OCI-LY7 (cell line): ENCODE measurements around the gene DTX3. TPM values are rescaled to one million over a fixed set of nuclear protein-coding genes. Genes with fewer than 3 reads are reported as not detected.

Experiments
- BruUV-seq: library from RNA; stranded (reverse); fragments of 400-500 nt; replicated peaks from 2 replicates; lab custom pipeline; 2021; lab: Mats Ljungman, UMichigan
- CTCF ChIA-PET: fragments of 300-600 bp; sonication (Branson Sonifier 250); formaldehyde crosslinking; loops from one replicate; lab custom pipeline; 2022; ENCODE audit warnings: antibody characterized with exemption; ENCODE audit not compliant: unreplicated experiment; lab: Charles Lee
- POLR2A ChIA-PET: fragments of 300-600 bp; sonication (Branson Sonifier 250); formaldehyde crosslinking; loops from one replicate; lab custom pipeline; 2022; ENCODE audit warnings: antibody characterized with exemption; lab: Charles Lee
- DNase-seq: peaks from one replicate; pipeline ENCODE4 v3.0.0-alpha.2; 2015; ENCODE audit warnings: low spot score
- H2AFZ ChIP-seq: fragments of 200-600 bp; sonication (generic), shearing (Covaris generic); 2 replicates; pipeline ENCODE4 v1.6.1; 2014; ENCODE audit warnings: mild to moderate bottlenecking, antibody characterized with exemption, low read length, moderate library complexity
- H3K27ac ChIP-seq: fragments of 200-600 bp; sonication (generic); 2 replicates; pipeline ENCODE4 v1.5.1; 2014; ENCODE audit warnings: mixed run types, low read depth, mild to moderate bottlenecking, moderate library complexity, low read length, inconsistent platforms; ENCODE audit not compliant: poor library complexity, severe bottlenecking
- H3K36me3 ChIP-seq: fragments of 200-600 bp; sonication (generic); 2 replicates; pipeline ENCODE4 v1.6.1; 2014; ENCODE audit warnings: mild to moderate bottlenecking, antibody characterized with exemption, low read length, moderate library complexity, mixed read lengths; ENCODE audit not compliant: insufficient read depth
- H3K4me1 ChIP-seq: fragments of 200-600 bp; sonication (generic); 2 replicates; pipeline ENCODE4 v1.5.1; 2014; ENCODE audit warnings: mild to moderate bottlenecking, low read length; ENCODE audit not compliant: insufficient read depth, poor library complexity, severe bottlenecking
- H3K4me2 ChIP-seq: fragments of 200-600 bp; sonication (generic); 2 replicates; pipeline ENCODE4 v1.6.1; 2014; ENCODE audit warnings: mild to moderate bottlenecking, low read length
- H3K4me3 ChIP-seq: fragments of 200-600 bp; sonication (generic); 2 replicates; pipeline ENCODE4 v1.5.1; 2014; ENCODE audit warnings: mild to moderate bottlenecking, low read depth, low read length; ENCODE audit not compliant: poor library complexity, severe bottlenecking
- H3K79me2 ChIP-seq: fragments of 200-600 bp; sonication (generic); 2 replicates; pipeline ENCODE4 v1.6.1; 2016; ENCODE audit warnings: low read depth, mild to moderate bottlenecking, low read length, moderate library complexity, mixed read lengths; ENCODE audit not compliant: insufficient read depth
- H3K9me2 ChIP-seq: fragments of 200-600 bp; sonication (generic); 2 replicates; pipeline ENCODE4 v1.6.1; 2016; ENCODE audit warnings: mild to moderate bottlenecking, low read length, mixed read lengths; ENCODE audit not compliant: insufficient read depth
- H3K9me3 ChIP-seq: fragments of 200-600 bp; sonication (generic); 2 replicates; pipeline ENCODE4 v1.6.1; 2014; ENCODE audit warnings: mild to moderate bottlenecking, mixed run types, low read length, mixed read lengths
- H4K20me1 ChIP-seq: fragments of 200-600 bp; sonication (generic); 2 replicates; pipeline ENCODE4 v1.6.1; 2014; ENCODE audit warnings: mild to moderate bottlenecking, antibody characterized with exemption, low read length, moderate library complexity, mixed read lengths; ENCODE audit not compliant: insufficient read depth
- EZH2phosphoT487 ChIP-seq: fragments of 200-600 bp; sonication (generic); IDR thresholded peaks from 2 replicates; pipeline ENCODE4 v1.6.1; 2018; ENCODE audit warnings: low read depth, borderline replicate concordance, mild to moderate bottlenecking, mixed run types, antibody characterized with exemption, low read length, moderate library complexity, mixed read lengths
- intact Hi-C: fragments of 100-400 bp; cut with micrococcal nuclease; formaldehyde crosslinking; loops from one replicate; pipeline ENCODE4 v1.10.0; 2022; ENCODE audit not compliant: unreplicated experiment
- total RNA-seq, 2 experiments: library from RNA; depleted of rRNA in 1 of 2; stranded (reverse); fragments of >200 nt in 1 of 2; shearing (Covaris generic) in 1 of 2; gene quantifications; 2 replicates each; pipeline ENCODE4 v1.2.3, GENCODE V29; 2014 to 2022
- TF ChIP-seq, protein P1 (sequence below): fragments of 200-600 bp; sonication (generic); conservative IDR thresholded peaks from 2 replicates; pipeline ENCODE4 v1.5.1; 2014; ENCODE audit warnings: mild to moderate bottlenecking, antibody characterized with exemption, low read length, moderate library complexity, mixed read lengths

Gene DTX3
- total RNA-seq, 2 experiments from 2014 or later, result not detected

DNA sequence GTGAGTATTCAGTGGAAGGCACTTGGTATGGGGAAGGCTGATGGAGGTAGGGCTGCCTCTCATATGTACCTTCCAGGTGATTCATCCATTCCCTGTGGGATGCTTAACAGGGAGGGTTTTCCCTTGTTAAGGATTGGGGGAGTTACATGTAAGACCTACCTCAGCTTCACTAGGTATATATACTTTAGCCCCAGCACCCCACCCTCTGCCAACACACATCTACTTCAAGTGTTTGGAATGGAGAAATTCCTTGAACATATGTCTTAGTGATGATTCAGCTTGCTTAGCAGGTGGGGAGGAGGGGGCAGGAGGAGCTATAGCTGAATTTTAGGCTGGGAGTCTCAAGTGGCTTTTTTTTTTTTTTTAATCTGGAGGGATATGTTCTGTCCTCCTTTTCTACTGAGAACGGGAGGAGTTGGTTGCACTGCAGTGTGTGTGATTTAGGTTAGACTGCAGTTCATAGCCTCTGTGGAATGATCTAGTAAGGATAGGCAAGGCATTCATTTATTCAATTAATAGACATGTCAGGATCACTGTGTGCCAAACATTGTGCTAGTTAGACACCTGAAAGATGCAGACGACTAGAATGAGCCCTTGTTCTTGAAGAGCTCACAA, 12.0 kb upstream of the DTX3 start:
- Histone ChIP-seq H3K27ac (no peak overlapping the region), H2AFZ (no peak overlapping the region), H4K20me1 (no peaks in the 10 kb centered on the region), H3K4me1 (peaks cover 18% of the 10 kb centered on the region), H3K9me2 (no peaks in the 10 kb centered on the region), H3K79me2 (peaks cover 11% of the 10 kb centered on the region; the same call in 1 of the 2 replicates), H3K4me2 (peak overlapping the region; percentile 99), H3K36me3 (peaks cover 30% of the 10 kb centered on the region), H3K4me3 (no peak overlapping the region), H3K9me3 (no peaks in the 10 kb centered on the region)
- ChIA-PET CTCF (no interaction called here), POLR2A (interaction anchor here (0.5 to 1.0 kb wide), 2 partner anchors 9 to 54 kb away, joined by 3 read pairs; no protein-coding TSS in a partner anchor)
- no peak for DNase-seq
- intact Hi-C loops, result no loop called here
- no peak for TF ChIP-seq EZH2phosphoT487
- no TSS peak for BruUV-seq

GRCh38 chr12:57593187-57593586, 11.4 kb upstream of the DTX3 start:
- no peaks in the 10 kb centered on the region for H3K9me2 ChIP-seq
- ChIA-PET CTCF (no interaction called here), POLR2A (interaction anchor here (0.7 to 1.3 kb wide), 3 partner anchors 8 to 137 kb away, joined by 3 read pairs; no protein-coding TSS in a partner anchor)
- H3K4me1 ChIP-seq, result peaks cover 18% of the 10 kb centered on the region
- no peaks in the 10 kb centered on the region for H3K9me3 ChIP-seq
- intact Hi-C loops, result no loop called here
- TF ChIP-seq, protein P1, sequence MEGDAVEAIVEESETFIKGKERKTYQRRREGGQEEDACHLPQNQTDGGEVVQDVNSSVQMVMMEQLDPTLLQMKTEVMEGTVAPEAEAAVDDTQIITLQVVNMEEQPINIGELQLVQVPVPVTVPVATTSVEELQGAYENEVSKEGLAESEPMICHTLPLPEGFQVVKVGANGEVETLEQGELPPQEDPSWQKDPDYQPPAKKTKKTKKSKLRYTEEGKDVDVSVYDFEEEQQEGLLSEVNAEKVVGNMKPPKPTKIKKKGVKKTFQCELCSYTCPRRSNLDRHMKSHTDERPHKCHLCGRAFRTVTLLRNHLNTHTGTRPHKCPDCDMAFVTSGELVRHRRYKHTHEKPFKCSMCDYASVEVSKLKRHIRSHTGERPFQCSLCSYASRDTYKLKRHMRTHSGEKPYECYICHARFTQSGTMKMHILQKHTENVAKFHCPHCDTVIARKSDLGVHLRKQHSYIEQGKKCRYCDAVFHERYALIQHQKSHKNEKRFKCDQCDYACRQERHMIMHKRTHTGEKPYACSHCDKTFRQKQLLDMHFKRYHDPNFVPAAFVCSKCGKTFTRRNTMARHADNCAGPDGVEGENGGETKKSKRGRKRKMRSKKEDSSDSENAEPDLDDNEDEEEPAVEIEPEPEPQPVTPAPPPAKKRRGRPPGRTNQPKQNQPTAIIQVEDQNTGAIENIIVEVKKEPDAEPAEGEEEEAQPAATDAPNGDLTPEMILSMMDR, result no peak
- TF ChIP-seq EZH2phosphoT487, result no peak
- H3K4me3 ChIP-seq, result no peak overlapping the region
- H2AFZ ChIP-seq, result no peak overlapping the region
- no TSS peak for BruUV-seq
- no peaks in the 10 kb centered on the region for H4K20me1 ChIP-seq
- DNase-seq, result no peak
- no peak overlapping the region for H3K27ac ChIP-seq
- H3K4me2 ChIP-seq, result peak overlapping the region; percentile 99; the same call in 1 of the 2 replicates
- peaks cover 30% of the 10 kb centered on the region for H3K36me3 ChIP-seq
- peaks cover 11% of the 10 kb centered on the region; the same call in 1 of the 2 replicates for H3K79me2 ChIP-seq

DNA sequence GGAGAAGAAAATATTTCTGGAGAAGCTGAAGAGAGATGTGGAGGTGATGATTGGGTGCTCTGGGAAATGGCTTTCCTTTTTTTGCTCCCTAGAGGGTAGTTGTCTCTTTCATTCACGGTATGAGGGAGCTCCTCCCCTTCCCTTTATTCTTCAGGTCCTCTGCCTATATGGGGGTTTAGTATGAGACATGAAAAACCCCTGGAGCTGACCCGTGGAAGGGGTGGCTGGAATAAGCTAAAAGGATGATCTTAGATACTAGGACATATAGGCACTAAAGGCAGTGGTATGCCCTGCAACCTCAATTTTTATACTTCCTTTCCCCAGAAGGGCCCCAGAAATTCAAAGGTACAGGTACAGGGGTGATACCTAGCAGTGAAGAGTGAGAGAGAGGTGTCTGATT, 4.2 kb upstream of the DTX3 start:
- Histone ChIP-seq H3K27ac (no peak overlapping the region), H2AFZ (no peak overlapping the region), H3K9me3 (no peaks in the 10 kb centered on the region), H3K4me2 (no peak overlapping the region), H3K9me2 (no peaks in the 10 kb centered on the region), H3K4me3 (no peak overlapping the region), H3K36me3 (peaks cover 64% of the 10 kb centered on the region; the same call in 1 of the 2 replicates), H3K79me2 (no peaks in the 10 kb centered on the region), H4K20me1 (no peaks in the 10 kb centered on the region), H3K4me1 (no peaks in the 10 kb centered on the region)
- BruUV-seq, result no TSS peak
- TF ChIP-seq, protein P1, result no peak
- POLR2A ChIA-PET, result interaction anchor here (0.7 to 0.8 kb wide), 2 partner anchors 33 to 144 kb away, joined by 3 read pairs; no protein-coding TSS in a partner anchor
- intact Hi-C loops, result no loop called here
- no peak for DNase-seq
- CTCF ChIA-PET, result no interaction called here
